Measurements from ENCODE around the gene AGPAT4.

AGPAT4 gene

GRCh38 chr6:161256407-161256806, 17.5 kb downstream of the AGPAT4 start:
- no peak overlapping the region for H4K8ac ChIP-seq (ENCODE audit: low read depth, low read length)
- H3K27me3 ChIP-seq (ENCODE audit: control insufficient read depth in 3 of 3, insufficient read depth in 3 of 3, low read depth in 1 of 3, low read length in 3 of 3) = no peaks in the 10 kb centered on the region
- no peak overlapping the region for H3K27ac ChIP-seq (replicated peaks; ENCODE audit: low read length)
- H3K9ac ChIP-seq (ENCODE audit: low read depth, low read length, poor library complexity) = no peak overlapping the region
- H2BK5ac ChIP-seq (ENCODE audit: low read length) = no peak overlapping the region
- H3K9me3 ChIP-seq (replicated peaks in 1 of 2; ENCODE audit: control insufficient read depth in 2 of 2, insufficient read depth in 1 of 2, low read depth in 1 of 2, low read length in 2 of 2) = no peaks in the 10 kb centered on the region
- H3K23ac ChIP-seq (ENCODE audit: low read depth, low read length, poor library complexity) = peak overlapping the region; percentile 34
- peaks cover 11 to 22% of the 10 kb centered on the region in 2 donors for H3K4me1 ChIP-seq (ENCODE audit: control insufficient read depth in 2 of 2, insufficient read depth in 1 of 2, low read depth in 1 of 2, low read length in 2 of 2)
- peaks cover 11 to 47% of the 10 kb centered on the region in 2 donors for H3K36me3 ChIP-seq (replicated peaks in 1 of 2; ENCODE audit: control insufficient read depth in 2 of 2, insufficient read depth in 2 of 2, low read length in 2 of 2)
- no CpG with 5 or more reads among the region's 13 CpGs for WGBS, 2 donors (ENCODE audit: extremely low coverage in 2 of 2, insufficient read length in 2 of 2, insufficient replicate concordance in 1 of 2)
- no peak overlapping the region for H3K4me3 ChIP-seq (ENCODE audit: low read length in 2 of 2)
- no peak overlapping the region for H2AK5ac ChIP-seq (ENCODE audit: low read depth, low read length)
- H2BK120ac ChIP-seq (ENCODE audit: low read depth, low read length) = no peak overlapping the region
- no peak overlapping the region for H3K4me2 ChIP-seq (ENCODE audit: insufficient read depth, low read length, poor library complexity, severe bottlenecking)
- no peak overlapping the region for H2BK15ac ChIP-seq (ENCODE audit: low read length)
- no peak overlapping the region for H2BK12ac ChIP-seq (ENCODE audit: low read length)
- H3K18ac ChIP-seq (ENCODE audit: low read length) = no peak overlapping the region
- H2AFZ ChIP-seq (ENCODE audit: low read length) = no peak overlapping the region
- no peak overlapping the region for H4K91ac ChIP-seq (ENCODE audit: low read depth, low read length, poor library complexity)
- no peaks in the 10 kb centered on the region for H3K79me1 ChIP-seq (ENCODE audit: low read depth, low read length)
- H3K14ac ChIP-seq (ENCODE audit: low read length) = no peak overlapping the region
- no peak for DNase-seq (ENCODE audit: low spot score)
- no peak overlapping the region for H3K4ac ChIP-seq (ENCODE audit: low read length)

- no peak overlapping the region for H3K14ac ChIP-seq (ENCODE audit: low read length)
- no peak overlapping the region for H2BK5ac ChIP-seq (ENCODE audit: low read length)
- H3K9ac ChIP-seq (ENCODE audit: low read depth, low read length, poor library complexity) = no peak overlapping the region
- H2BK12ac ChIP-seq (ENCODE audit: low read length) = no peak overlapping the region
- no peaks in the 10 kb centered on the region for H3K9me3 ChIP-seq (replicated peaks in 1 of 2; ENCODE audit: control insufficient read depth in 2 of 2, insufficient read depth in 1 of 2, low read depth in 1 of 2, low read length in 2 of 2)
- no CpG with 5 or more reads among the region's 6 CpGs for WGBS, 2 donors (ENCODE audit: extremely low coverage in 2 of 2, insufficient read length in 2 of 2, insufficient replicate concordance in 1 of 2)
- no peak overlapping the region for H3K23ac ChIP-seq (ENCODE audit: low read depth, low read length, poor library complexity)
- DNase-seq (ENCODE audit: low spot score) = no peak
- H3K79me1 ChIP-seq (ENCODE audit: low read depth, low read length) = no peaks in the 10 kb centered on the region
- H3K36me3 ChIP-seq (replicated peaks in 1 of 2; ENCODE audit: control insufficient read depth in 2 of 2, insufficient read depth in 2 of 2, low read length in 2 of 2) = peaks cover 6 to 38% of the 10 kb centered on the region in 2 donors
- H3K18ac ChIP-seq (ENCODE audit: low read length) = no peak overlapping the region
- no peaks in the 10 kb centered on the region for H3K27me3 ChIP-seq (ENCODE audit: control insufficient read depth in 3 of 3, insufficient read depth in 3 of 3, low read depth in 1 of 3, low read length in 3 of 3)
- H3K4me3 ChIP-seq (ENCODE audit: low read length in 2 of 2) = no peak overlapping the region
- H2BK120ac ChIP-seq (ENCODE audit: low read depth, low read length) = no peak overlapping the region
- peaks cover 14 to 19% of the 10 kb centered on the region in 2 donors for H3K4me1 ChIP-seq (ENCODE audit: control insufficient read depth in 2 of 2, insufficient read depth in 1 of 2, low read depth in 1 of 2, low read length in 2 of 2)
- no peak overlapping the region for H4K91ac ChIP-seq (ENCODE audit: low read depth, low read length, poor library complexity)
- no peak overlapping the region for H3K4ac ChIP-seq (ENCODE audit: low read length)
- H4K8ac ChIP-seq (ENCODE audit: low read depth, low read length) = no peak overlapping the region
- H2AFZ ChIP-seq (ENCODE audit: low read length) = no peak overlapping the region
- H2AK5ac ChIP-seq (ENCODE audit: low read depth, low read length) = no peak overlapping the region
- no peak overlapping the region for H3K4me2 ChIP-seq (ENCODE audit: insufficient read depth, low read length, poor library complexity, severe bottlenecking)
- H2BK15ac ChIP-seq (ENCODE audit: low read length) = no peak overlapping the region
- no peak overlapping the region for H3K27ac ChIP-seq (replicated peaks; ENCODE audit: low read length)
These were observed 18.3 kb downstream of the AGPAT4 start for GRCh38 chr6:161255518-161255917.

- no peak overlapping the region for H3K14ac ChIP-seq (ENCODE audit: low read length)
- no peak overlapping the region for H3K4ac ChIP-seq (ENCODE audit: low read length)
- no peak overlapping the region for H2BK12ac ChIP-seq (ENCODE audit: low read length)
- H2AK5ac ChIP-seq (ENCODE audit: low read depth, low read length) = no peak overlapping the region
- H3K36me3 ChIP-seq (replicated peaks in 1 of 2; ENCODE audit: control insufficient read depth in 2 of 2, insufficient read depth in 2 of 2, low read length in 2 of 2) = peaks cover 6 to 31% of the 10 kb centered on the region in 2 donors
- H2BK120ac ChIP-seq (ENCODE audit: low read depth, low read length) = no peak overlapping the region
- no peak overlapping the region for H3K4me3 ChIP-seq (ENCODE audit: low read length in 2 of 2)
- no peak overlapping the region for H3K4me2 ChIP-seq (ENCODE audit: insufficient read depth, low read length, poor library complexity, severe bottlenecking)
- H3K27me3 ChIP-seq (ENCODE audit: control insufficient read depth in 3 of 3, insufficient read depth in 3 of 3, low read depth in 1 of 3, low read length in 3 of 3) = no peaks in the 10 kb centered on the region
- peaks cover 10 to 15% of the 10 kb centered on the region in 2 donors for H3K4me1 ChIP-seq (ENCODE audit: control insufficient read depth in 2 of 2, insufficient read depth in 1 of 2, low read depth in 1 of 2, low read length in 2 of 2)
- WGBS, 2 donors (ENCODE audit: extremely low coverage in 2 of 2, insufficient read length in 2 of 2, insufficient replicate concordance in 1 of 2) = no CpG with 5 or more reads among the region's 17 CpGs
- no peak overlapping the region for H3K27ac ChIP-seq (replicated peaks; ENCODE audit: low read length)
- H4K91ac ChIP-seq (ENCODE audit: low read depth, low read length, poor library complexity) = no peak overlapping the region
- H2BK15ac ChIP-seq (ENCODE audit: low read length) = no peak overlapping the region
- H3K9ac ChIP-seq (ENCODE audit: low read depth, low read length, poor library complexity) = no peak overlapping the region
- DNase-seq (ENCODE audit: low spot score) = no peak
- H3K9me3 ChIP-seq (replicated peaks in 1 of 2; ENCODE audit: control insufficient read depth in 2 of 2, insufficient read depth in 1 of 2, low read depth in 1 of 2, low read length in 2 of 2) = peaks cover 0 to 3% of the 10 kb centered on the region in 2 donors
- H4K8ac ChIP-seq (ENCODE audit: low read depth, low read length) = no peak overlapping the region
- H3K79me1 ChIP-seq (ENCODE audit: low read depth, low read length) = peaks cover 3% of the 10 kb centered on the region
- H3K23ac ChIP-seq (ENCODE audit: low read depth, low read length, poor library complexity) = no peak overlapping the region
- no peak overlapping the region for H2AFZ ChIP-seq (ENCODE audit: low read length)
- H3K18ac ChIP-seq (ENCODE audit: low read length) = peak overlapping the region; percentile 5
- no peak overlapping the region for H2BK5ac ChIP-seq (ENCODE audit: low read length)
These were observed 19.2 kb downstream of the AGPAT4 start for GRCh38 chr6:161254464-161255253.

GRCh38 chr6:161254126-161254463, 19.8 kb downstream of the AGPAT4 start:
- no peak overlapping the region for H4K8ac ChIP-seq (ENCODE audit: low read depth, low read length)
- no peak overlapping the region for H3K18ac ChIP-seq (ENCODE audit: low read length)
- H3K27ac ChIP-seq (replicated peaks; ENCODE audit: low read length) = no peak overlapping the region
- no peak overlapping the region for H2AK5ac ChIP-seq (ENCODE audit: low read depth, low read length)
- DNase-seq (ENCODE audit: low spot score) = no peak
- H2BK12ac ChIP-seq (ENCODE audit: low read length) = no peak overlapping the region
- H3K9me3 ChIP-seq (replicated peaks in 1 of 2; ENCODE audit: control insufficient read depth in 2 of 2, insufficient read depth in 1 of 2, low read depth in 1 of 2, low read length in 2 of 2) = peaks cover 0 to 9% of the 10 kb centered on the region in 2 donors
- H3K4me3 ChIP-seq (ENCODE audit: low read length in 2 of 2) = no peak overlapping the region
- no peak overlapping the region for H2AFZ ChIP-seq (ENCODE audit: low read length)
- no peak overlapping the region for H3K14ac ChIP-seq (ENCODE audit: low read length)
- no peak overlapping the region for H2BK5ac ChIP-seq (ENCODE audit: low read length)
- no peak overlapping the region for H3K23ac ChIP-seq (ENCODE audit: low read depth, low read length, poor library complexity)
- H2BK15ac ChIP-seq (ENCODE audit: low read length) = no peak overlapping the region
- H2BK120ac ChIP-seq (ENCODE audit: low read depth, low read length) = no peak overlapping the region
- H3K4me2 ChIP-seq (ENCODE audit: insufficient read depth, low read length, poor library complexity, severe bottlenecking) = no peak overlapping the region
- no peak overlapping the region for H3K4ac ChIP-seq (ENCODE audit: low read length)
- H3K9ac ChIP-seq (ENCODE audit: low read depth, low read length, poor library complexity) = no peak overlapping the region
- H3K27me3 ChIP-seq (ENCODE audit: control insufficient read depth in 3 of 3, insufficient read depth in 3 of 3, low read depth in 1 of 3, low read length in 3 of 3) = no peaks in the 10 kb centered on the region
- H3K4me1 ChIP-seq (ENCODE audit: control insufficient read depth in 2 of 2, insufficient read depth in 1 of 2, low read depth in 1 of 2, low read length in 2 of 2) = peaks cover 10 to 12% of the 10 kb centered on the region in 2 donors
- H4K91ac ChIP-seq (ENCODE audit: low read depth, low read length, poor library complexity) = no peak overlapping the region
- peaks cover 3% of the 10 kb centered on the region for H3K79me1 ChIP-seq (ENCODE audit: low read depth, low read length)
- H3K36me3 ChIP-seq (replicated peaks in 1 of 2; ENCODE audit: control insufficient read depth in 2 of 2, insufficient read depth in 2 of 2, low read length in 2 of 2) = peaks cover 6 to 26% of the 10 kb centered on the region in 2 donors

Measured in neuronal stem cell (in vitro differentiated cells).